ENCODE data around the gene SLC45A3. TPM values are rescaled to one million over a fixed set of nuclear protein-coding genes. Genes with fewer than 3 reads are reported as not detected.

SLC45A3 gene
- total and polyA plus RNA-seq, 2 of the 8 experiments (the other 6 are each of a cell fraction or from before 2014, with no cell fraction given), result 13.0 to 14.3 TPM

GRCh38 chr1:205639567-205639966 is 40.7 kb downstream of the SLC45A3 start:
- H3K9me3 ChIP-seq (ENCODE audit: insufficient read depth in 2 of 2, low read depth in 1 of 2, low read length in 1 of 2), result no peaks in the 10 kb centered on the region
- H4K8ac ChIP-seq (ENCODE audit: extremely low read depth, insufficient read depth, low read length), result no peak overlapping the region
- TF ChIP-seq CEBPB (IDR thresholded peaks at IDR 0.05; ENCODE audit: low read depth, low read length), result no peak
- TF ChIP-seq NANOG (IDR thresholded peaks at IDR 0.05; ENCODE audit: insufficient read depth, low read depth, low read length, poor library complexity, severe bottlenecking), result no peak
- no peak for TF ChIP-seq POLR2A (IDR thresholded peaks at IDR 0.05; ENCODE audit: control extremely low read depth in 1 of 2, low read depth in 2 of 2, low read length in 2 of 2)
- no peaks in the 10 kb centered on the region for H3K36me3 ChIP-seq (ENCODE audit: control insufficient read depth in 2 of 4, insufficient read depth in 4 of 4, low read length in 3 of 4)
- H3K27ac ChIP-seq (ENCODE audit: low read depth, low read length), result no peak overlapping the region
- no peak overlapping the region for H2BK15ac ChIP-seq (ENCODE audit: low read length)
- no peak overlapping the region for H3K18ac ChIP-seq (ENCODE audit: extremely low read depth, low read length)
- 0 out of 7 replicates have a peak, but pooled peaks cover 0 to 2% (median 0%) of the 10 kb centered on the region in 4 experiments for H3K27me3 ChIP-seq (replicated peaks in 1 of 4; ENCODE audit: control insufficient read depth in 3 of 4, extremely low read depth in 1 of 4, insufficient read depth in 3 of 4, low read length in 3 of 4)
- no peak overlapping the region for H4K91ac ChIP-seq (replicated peaks; ENCODE audit: insufficient read length, low read length)
- no peaks in the 10 kb centered on the region for H3K23me2 ChIP-seq (ENCODE audit: low read depth, low read length)
- no peak overlapping the region for H3K4ac ChIP-seq (replicated peaks; ENCODE audit: insufficient read length, low read depth, low read length)
- H2AK5ac ChIP-seq (ENCODE audit: low read depth, low read length), result no peak overlapping the region
- no peak overlapping the region for H3K14ac ChIP-seq (ENCODE audit: insufficient read length)
- H2BK12ac ChIP-seq (ENCODE audit: low read depth, low read length), result no peak overlapping the region
- no peak overlapping the region for H3K23ac ChIP-seq (ENCODE audit: insufficient read length)
- DNase-seq (ENCODE audit: low read depth in 1 of 2, low spot score in 2 of 2), result no peak
- no peak overlapping the region for H2BK120ac ChIP-seq (replicated peaks; ENCODE audit: low read depth, low read length)
- no peak overlapping the region for H2AFZ ChIP-seq (ENCODE audit: low read length)
- FAIRE-seq, result no peak
- peaks cover 0 to 1% of the 10 kb centered on the region in 2 experiments for H4K20me1 ChIP-seq (replicated peaks in 1 of 2; ENCODE audit: control insufficient read depth in 1 of 2, insufficient read depth in 2 of 2, low read length in 2 of 2)
- no peak overlapping the region for H2BK5ac ChIP-seq (ENCODE audit: low read depth, low read length)
- POLR2A ChIA-PET (ENCODE audit: partially characterized antibody), result interaction anchor here (0.7 to 4.4 kb wide), 2 partner anchors 8 to 9 kb away, joined by 4 to 20 read pairs; partner anchors contain the start of gene ELK4
- H3K56ac ChIP-seq (replicated peaks; ENCODE audit: insufficient read length, low read depth, low read length), result no peak overlapping the region
- 87% methylated on average over 1 of the region's 1 CpG; no CpG with 5 or more reads in 1 of the 2 experiments for WGBS, 2 experiments (ENCODE audit: extremely low coverage in 1 of 2, insufficient coverage in 1 of 2, insufficient read length in 1 of 2, insufficient replicate concordance in 2 of 2, low coverage in 1 of 2, low lambda C conversion rate in 2 of 2, missing lambda C conversion rate in 1 of 2)
- no peak overlapping the region for H4K5ac ChIP-seq (ENCODE audit: insufficient read length, low read depth, low read length)
- H2BK20ac ChIP-seq (ENCODE audit: low read length), result no peak overlapping the region
- no peak overlapping the region for H3K9ac ChIP-seq (replicated peaks in 1 of 4; ENCODE audit: extremely low read depth in 1 of 4, low read depth in 3 of 4, low read length in 3 of 4)
- no peaks in the 10 kb centered on the region for H3K4me1 ChIP-seq (replicated peaks in 1 of 4; ENCODE audit: control insufficient read depth in 3 of 4, insufficient read depth in 4 of 4, low read length in 3 of 4)
- no peaks in the 10 kb centered on the region for H3K79me2 ChIP-seq (ENCODE audit: control insufficient read depth in 1 of 2, insufficient read depth in 2 of 2, low read length in 2 of 2)
- H3K4me2 ChIP-seq (ENCODE audit: insufficient read depth in 1 of 2, low read depth in 2 of 2, low read length in 2 of 2), result no peak overlapping the region
- CTCF ChIA-PET (ENCODE audit: partially characterized antibody), result interaction anchor here (1.0 to 19.2 kb wide), 3 partner anchors 9 to 47 kb away, joined by 3 to 282 read pairs (median 21); no protein-coding TSS in a partner anchor
- H3K79me1 ChIP-seq (ENCODE audit: low read depth, low read length), result no peaks in the 10 kb centered on the region
- no peak overlapping the region for H3K4me3 ChIP-seq (ENCODE audit: extremely low read depth in 1 of 4, insufficient read depth in 2 of 4, low read depth in 3 of 4, low read length in 4 of 4)

All from H1 (cell line).